DND-41 (cell line): ENCODE data around the gene ATP6V0E1.
"Not testable (repeated sequence)": the region's sequence is repeated elsewhere in the genome, so short reads cannot be mapped to it uniquely, and the experiment has no call there.

Experiments used
- ATAC-seq: fragments of 200-7000 bp; cut with Tn5 transposase; 3 replicates; pipeline ENCODE4 v1.9.1; 2021; ENCODE audit warnings: low read depth; ENCODE audit not compliant: insufficient read depth
- DNase-seq: peaks from one replicate; pipeline ENCODE4 v3.0.0-alpha.2; 2020
- H2AFZ ChIP-seq: 2 replicates; pipeline ENCODE4 v1.6.0; 2012; ENCODE audit warnings: low read depth, low read length
- H3K27ac ChIP-seq: 2 replicates; pipeline ENCODE4 v1.5.1; 2012; ENCODE audit warnings: low read length, inconsistent platforms
- H3K27me3 ChIP-seq: fragments of 200-600 bp; sonication (generic); 2 replicates; pipeline ENCODE4 v1.6.0; 2012; ENCODE audit warnings: low read length, mild to moderate bottlenecking, inconsistent platforms; ENCODE audit not compliant: insufficient read depth, poor library complexity
- H3K36me3 ChIP-seq: 2 replicates; pipeline ENCODE4 v1.5.1; 2012; ENCODE audit warnings: low read length, inconsistent platforms; ENCODE audit not compliant: insufficient read depth
- H3K4me1 ChIP-seq: 2 replicates; pipeline ENCODE4 v1.5.1; 2012; ENCODE audit warnings: mild to moderate bottlenecking, low read length; ENCODE audit not compliant: insufficient read depth
- H3K4me2 ChIP-seq: 2 replicates; pipeline ENCODE4 v1.6.0; 2012; ENCODE audit warnings: mild to moderate bottlenecking, moderate library complexity, low read length, inconsistent platforms; ENCODE audit not compliant: insufficient read depth
- H3K4me3 ChIP-seq, 2 experiments: fragments of 200-600 bp in 1 of 2; shearing (Covaris generic) in 1 of 2; 2 replicates each; pipeline ENCODE4 v1.5.1; 2012 to 2016; ENCODE audit warnings: inconsistent platforms in 2 of 2, low read length in 2 of 2, mild to moderate bottlenecking in 2 of 2, low read depth in 1 of 2, moderate library complexity in 1 of 2
- H3K79me2 ChIP-seq: 2 replicates; pipeline ENCODE4 v1.6.0; 2012; ENCODE audit warnings: low read length, inconsistent platforms; ENCODE audit not compliant: insufficient read depth
- H3K9ac ChIP-seq: 2 replicates; pipeline ENCODE4 v1.6.0; 2012; ENCODE audit warnings: low read depth, mild to moderate bottlenecking, inconsistent platforms, low read length, moderate library complexity
- H3K9me3 ChIP-seq: 2 replicates; pipeline ENCODE4 v1.5.1; 2012; ENCODE audit warnings: low read length, moderate library complexity, mild to moderate bottlenecking, inconsistent platforms; ENCODE audit not compliant: insufficient read depth, severe bottlenecking
- H4K20me1 ChIP-seq: 2 replicates; pipeline ENCODE4 v1.6.0; 2012; ENCODE audit warnings: low read length; ENCODE audit not compliant: insufficient read depth
- EZH2 ChIP-seq: IDR thresholded peaks from 3 replicates; pipeline ENCODE4 v1.6.1; 2012; ENCODE audit warnings: borderline replicate concordance, low read depth, mild to moderate bottlenecking, moderate library complexity, low read length, inconsistent platforms; ENCODE audit not compliant: severe bottlenecking
- TF ChIP-seq, protein P1 (sequence below): IDR thresholded peaks from 2 replicates; pipeline ENCODE4 v1.5.1; 2012; ENCODE audit warnings: borderline replicate concordance, low read length, moderate library complexity, mild to moderate bottlenecking; ENCODE audit not compliant: poor library complexity, severe bottlenecking; ENCODE audit errors: extremely low read depth

Gene ATP6V0E1

DNA sequence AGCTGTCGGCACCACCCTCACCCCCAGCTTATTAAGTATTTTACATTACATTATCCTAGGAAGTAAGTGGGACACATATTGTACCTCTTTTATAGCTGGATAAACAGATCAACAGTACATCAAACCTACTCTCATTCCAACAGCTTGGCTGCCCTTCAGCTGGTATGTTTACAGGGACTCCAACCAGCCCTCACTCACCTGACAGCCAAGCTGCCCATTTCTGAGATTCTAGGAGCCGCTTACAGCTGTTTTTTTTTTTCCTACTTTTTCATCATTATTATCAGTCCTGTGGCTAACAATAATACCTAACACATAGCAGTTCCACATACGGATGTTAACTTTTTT, 59.2 kb downstream of the ATP6V0E1 start:
- no peaks in the 10 kb centered on the region for H3K27me3 ChIP-seq
- no peaks in the 10 kb centered on the region for H3K36me3 ChIP-seq
- TF ChIP-seq, protein P1, sequence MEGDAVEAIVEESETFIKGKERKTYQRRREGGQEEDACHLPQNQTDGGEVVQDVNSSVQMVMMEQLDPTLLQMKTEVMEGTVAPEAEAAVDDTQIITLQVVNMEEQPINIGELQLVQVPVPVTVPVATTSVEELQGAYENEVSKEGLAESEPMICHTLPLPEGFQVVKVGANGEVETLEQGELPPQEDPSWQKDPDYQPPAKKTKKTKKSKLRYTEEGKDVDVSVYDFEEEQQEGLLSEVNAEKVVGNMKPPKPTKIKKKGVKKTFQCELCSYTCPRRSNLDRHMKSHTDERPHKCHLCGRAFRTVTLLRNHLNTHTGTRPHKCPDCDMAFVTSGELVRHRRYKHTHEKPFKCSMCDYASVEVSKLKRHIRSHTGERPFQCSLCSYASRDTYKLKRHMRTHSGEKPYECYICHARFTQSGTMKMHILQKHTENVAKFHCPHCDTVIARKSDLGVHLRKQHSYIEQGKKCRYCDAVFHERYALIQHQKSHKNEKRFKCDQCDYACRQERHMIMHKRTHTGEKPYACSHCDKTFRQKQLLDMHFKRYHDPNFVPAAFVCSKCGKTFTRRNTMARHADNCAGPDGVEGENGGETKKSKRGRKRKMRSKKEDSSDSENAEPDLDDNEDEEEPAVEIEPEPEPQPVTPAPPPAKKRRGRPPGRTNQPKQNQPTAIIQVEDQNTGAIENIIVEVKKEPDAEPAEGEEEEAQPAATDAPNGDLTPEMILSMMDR = no peak
- no peak for TF ChIP-seq EZH2
- no peak overlapping the region for H3K27ac ChIP-seq
- no peaks in the 10 kb centered on the region for H4K20me1 ChIP-seq
- no peak for DNase-seq
- H3K4me3 ChIP-seq = no peak overlapping the region
- H3K4me2 ChIP-seq = no peak overlapping the region
- H3K9ac ChIP-seq = no peak overlapping the region
- H3K79me2 ChIP-seq = no peaks in the 10 kb centered on the region
- no peaks in the 10 kb centered on the region for H3K4me1 ChIP-seq
- no peak overlapping the region for H2AFZ ChIP-seq
- ATAC-seq = no peak
- H3K9me3 ChIP-seq = no peaks in the 10 kb centered on the region

DNA sequence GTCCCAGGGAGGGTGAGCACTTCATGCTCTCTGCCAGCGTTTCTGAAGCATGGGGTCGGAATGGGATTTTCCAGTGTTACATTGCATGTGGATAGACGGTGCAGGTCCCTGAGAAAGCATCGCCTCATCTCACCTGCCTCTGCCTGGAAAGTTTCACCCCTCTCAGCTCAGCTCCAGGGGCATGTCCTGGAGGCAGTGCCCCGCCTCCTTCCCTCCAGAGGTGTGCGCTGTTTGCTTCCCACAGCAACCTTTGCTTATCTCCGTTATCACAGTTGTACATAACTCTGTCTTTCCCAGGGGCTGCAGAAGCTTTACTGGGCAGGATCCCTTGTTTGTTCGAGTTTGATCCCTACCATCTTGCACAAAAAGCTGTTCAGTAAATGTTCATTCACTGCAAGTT, 61.9 kb downstream of the ATP6V0E1 start:
- H3K9me3 ChIP-seq = no peaks in the 10 kb centered on the region
- H4K20me1 ChIP-seq = no peaks in the 10 kb centered on the region
- DNase-seq (no peak), ATAC-seq (no peak)
- no peak overlapping the region for H2AFZ ChIP-seq
- H3K27me3 ChIP-seq = no peaks in the 10 kb centered on the region
- no peaks in the 10 kb centered on the region for H3K4me1 ChIP-seq
- H3K4me2 ChIP-seq = no peak overlapping the region
- TF ChIP-seq, protein P1 = no peak
- no peaks in the 10 kb centered on the region for H3K79me2 ChIP-seq
- no peaks in the 10 kb centered on the region for H3K36me3 ChIP-seq
- no peak overlapping the region for H3K27ac ChIP-seq
- no peak overlapping the region for H3K9ac ChIP-seq
- no peak overlapping the region for H3K4me3 ChIP-seq

- ATAC-seq, H3K27me3 ChIP-seq, H3K9ac ChIP-seq, H2AFZ ChIP-seq, H3K9me3 ChIP-seq, H3K79me2 ChIP-seq, H3K4me1 ChIP-seq, H3K4me3 ChIP-seq, H3K36me3 ChIP-seq, H3K4me2 ChIP-seq, H3K27ac ChIP-seq, DNase-seq, H4K20me1 ChIP-seq: not testable (repeated sequence)
Observed at GRCh38 chr5:173047096-173047837, 63.7 kb downstream of the ATP6V0E1 start.

DNA sequence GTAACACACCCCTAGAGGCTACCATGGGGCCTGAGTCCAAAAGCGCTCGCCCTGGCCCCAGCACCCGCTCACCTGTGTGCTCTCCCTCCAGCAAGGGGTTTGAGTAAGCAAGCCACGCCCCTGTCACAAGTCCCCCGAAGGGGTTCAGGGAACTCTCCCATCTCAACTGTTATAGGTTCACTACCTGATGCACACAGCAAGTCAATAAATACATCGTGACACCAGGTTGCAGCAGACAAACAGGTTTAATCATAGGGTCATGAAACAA, 64.2 kb downstream of the ATP6V0E1 start:
- H3K9me3 ChIP-seq = no peaks in the 10 kb centered on the region
- H3K9ac ChIP-seq = no peak overlapping the region
- H4K20me1 ChIP-seq = no peaks in the 10 kb centered on the region
- TF ChIP-seq, protein P1 = no peak
- TF ChIP-seq EZH2 = no peak
- ATAC-seq (no peak), DNase-seq (no peak)
- no peaks in the 10 kb centered on the region for H3K79me2 ChIP-seq
- H3K27ac ChIP-seq = no peak overlapping the region
- H3K4me2 ChIP-seq = no peak overlapping the region
- no peaks in the 10 kb centered on the region for H3K27me3 ChIP-seq
- no peak overlapping the region for H3K4me3 ChIP-seq
- no peak overlapping the region for H2AFZ ChIP-seq
- no peaks in the 10 kb centered on the region for H3K4me1 ChIP-seq
- H3K36me3 ChIP-seq = no peaks in the 10 kb centered on the region
